ENCODE data around the gene BSN. TPM values are rescaled to one million over a fixed set of nuclear protein-coding genes. Genes with fewer than 3 reads are reported as not detected.

The BSN gene
- total RNA-seq, 4 donors from 2014 or later = 0.04 to 0.36 (median 0.14) TPM

DNA sequence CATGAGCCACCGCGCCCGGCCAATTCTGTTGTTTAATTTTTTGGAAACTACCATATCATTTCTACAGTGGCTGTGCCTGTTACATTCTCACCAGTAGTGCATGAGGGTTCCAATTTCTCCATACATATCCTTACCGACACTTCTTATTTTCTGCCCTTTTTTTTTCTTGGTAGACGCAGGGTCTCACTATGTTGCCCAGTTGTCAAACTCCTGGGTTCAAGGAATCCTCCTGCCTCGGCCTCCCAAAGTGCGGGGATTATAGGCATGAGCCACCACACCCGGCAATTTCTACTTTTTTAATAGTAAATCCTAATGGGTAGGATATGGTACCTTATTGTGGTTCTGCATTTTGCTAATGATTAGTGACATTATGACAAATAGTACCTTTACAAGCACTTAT is 155.6 kb downstream of the BSN start:
- H3K4me3 ChIP-seq (ENCODE audit: low read depth, poor library complexity, severe bottlenecking) = no peak overlapping the region
- intact Hi-C loops (cut with DNase I; ENCODE audit: low total_unique reads) = no loop called here
- no peak for DNase-seq (ENCODE audit: low spot score in 2 of 2)
- WGBS, 2 donors = 96 to 97% methylated on average over 8 of the region's 8 CpGs
- TF ChIP-seq, protein P1, sequence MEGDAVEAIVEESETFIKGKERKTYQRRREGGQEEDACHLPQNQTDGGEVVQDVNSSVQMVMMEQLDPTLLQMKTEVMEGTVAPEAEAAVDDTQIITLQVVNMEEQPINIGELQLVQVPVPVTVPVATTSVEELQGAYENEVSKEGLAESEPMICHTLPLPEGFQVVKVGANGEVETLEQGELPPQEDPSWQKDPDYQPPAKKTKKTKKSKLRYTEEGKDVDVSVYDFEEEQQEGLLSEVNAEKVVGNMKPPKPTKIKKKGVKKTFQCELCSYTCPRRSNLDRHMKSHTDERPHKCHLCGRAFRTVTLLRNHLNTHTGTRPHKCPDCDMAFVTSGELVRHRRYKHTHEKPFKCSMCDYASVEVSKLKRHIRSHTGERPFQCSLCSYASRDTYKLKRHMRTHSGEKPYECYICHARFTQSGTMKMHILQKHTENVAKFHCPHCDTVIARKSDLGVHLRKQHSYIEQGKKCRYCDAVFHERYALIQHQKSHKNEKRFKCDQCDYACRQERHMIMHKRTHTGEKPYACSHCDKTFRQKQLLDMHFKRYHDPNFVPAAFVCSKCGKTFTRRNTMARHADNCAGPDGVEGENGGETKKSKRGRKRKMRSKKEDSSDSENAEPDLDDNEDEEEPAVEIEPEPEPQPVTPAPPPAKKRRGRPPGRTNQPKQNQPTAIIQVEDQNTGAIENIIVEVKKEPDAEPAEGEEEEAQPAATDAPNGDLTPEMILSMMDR (IDR thresholded peaks at IDR 0.05) = no peak
- no peak for TF ChIP-seq POLR2A (IDR thresholded peaks at IDR 0.05)

DNA sequence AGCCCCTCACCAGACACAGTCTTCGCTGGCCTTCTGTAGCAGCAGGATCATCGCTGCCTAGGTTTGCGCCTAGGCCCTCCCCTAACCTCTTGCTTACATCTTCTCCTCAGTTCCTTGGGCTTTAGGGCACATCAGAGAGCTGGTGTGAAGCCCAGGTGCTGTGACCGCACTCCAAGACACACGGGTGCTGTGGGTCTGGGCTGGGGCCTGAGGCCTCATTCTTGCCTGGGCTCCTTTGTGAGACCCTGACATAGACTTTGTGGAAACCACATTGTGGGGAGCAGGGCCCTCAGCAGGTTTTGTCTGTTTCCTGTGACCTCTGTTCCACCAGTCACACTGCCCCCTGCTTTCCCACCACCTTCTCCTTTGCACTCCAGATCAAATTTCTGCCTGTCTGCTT is 157.2 kb downstream of the BSN start:
- intact Hi-C loops (cut with DNase I; ENCODE audit: low total_unique reads) = no loop called here
- WGBS, 2 donors = 86 to 87% methylated on average over 5 of the region's 5 CpGs
- no peak for TF ChIP-seq POLR2A (IDR thresholded peaks at IDR 0.05)
- TF ChIP-seq, protein P1 (IDR thresholded peaks at IDR 0.05) = no peak
- DNase-seq (ENCODE audit: low spot score in 2 of 2) = no peak
- no peak overlapping the region for H3K4me3 ChIP-seq (ENCODE audit: low read depth, poor library complexity, severe bottlenecking)

DNA sequence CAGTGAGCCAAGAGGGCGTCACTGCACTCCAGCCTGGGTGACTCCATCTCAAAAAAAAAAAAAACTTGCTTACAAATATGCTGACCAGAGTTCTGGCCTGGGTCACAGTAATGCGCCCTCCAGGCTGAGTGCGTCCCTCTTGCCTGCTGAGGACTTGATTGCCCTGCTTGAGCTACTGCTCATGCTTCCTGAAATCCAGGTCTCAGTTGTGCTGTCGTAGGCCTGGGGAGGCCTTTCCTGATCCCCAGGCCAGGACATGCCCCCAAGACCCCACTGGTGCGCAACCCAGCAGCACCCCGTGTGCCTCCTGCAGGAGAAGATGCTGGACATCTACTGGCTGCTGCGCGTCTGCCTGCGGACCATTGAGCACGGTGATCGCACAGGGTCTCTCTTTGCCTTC is 157.9 kb downstream of the BSN start:
- no peak for TF ChIP-seq POLR2A (IDR thresholded peaks at IDR 0.05)
- TF ChIP-seq, protein P1 (IDR thresholded peaks at IDR 0.05) = no peak
- no peak overlapping the region for H3K4me3 ChIP-seq (ENCODE audit: low read depth, poor library complexity, severe bottlenecking)
- 94 to 96% methylated on average over 11 of the region's 11 CpGs for WGBS, 2 donors
- intact Hi-C loops (cut with DNase I; ENCODE audit: low total_unique reads) = no loop called here
- no peak for DNase-seq (ENCODE audit: low spot score in 2 of 2)

DNA sequence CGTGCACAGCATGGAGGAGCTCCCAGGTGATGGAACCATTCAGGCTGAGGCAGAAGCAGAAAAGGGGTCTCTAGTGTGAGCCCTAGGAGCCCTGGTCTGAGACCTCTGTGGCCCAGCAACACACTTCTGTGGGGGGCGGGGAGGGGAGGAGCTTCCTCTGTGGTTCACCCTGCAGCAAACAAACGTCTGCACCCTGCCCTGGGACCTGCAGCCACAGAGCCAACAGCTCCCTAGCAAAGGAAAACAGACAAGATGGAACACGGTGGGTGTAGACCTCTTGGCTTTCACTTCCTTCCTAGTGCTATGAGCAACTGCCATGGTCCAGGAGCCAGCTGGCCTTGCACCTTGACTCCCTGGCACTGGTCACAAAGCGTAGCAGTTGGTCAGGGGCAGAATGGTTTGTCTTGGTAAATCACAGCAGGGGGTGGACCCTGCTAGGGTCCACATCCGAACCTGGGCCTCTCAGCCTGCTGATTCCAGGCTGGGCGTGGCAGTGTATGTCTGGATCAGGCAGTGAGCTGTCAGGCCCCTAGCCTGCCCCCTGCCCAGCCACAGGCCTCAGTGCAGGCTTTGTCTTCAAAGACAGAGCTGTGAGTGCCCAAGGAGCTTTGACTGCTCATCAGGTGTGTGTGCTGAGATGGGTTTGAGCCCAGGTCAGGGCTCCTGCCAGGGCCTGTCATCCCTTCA is 158.5 kb downstream of the BSN start:
- no peak overlapping the region for H3K4me3 ChIP-seq (ENCODE audit: low read depth, poor library complexity, severe bottlenecking)
- no peak for DNase-seq (ENCODE audit: low spot score in 2 of 2)
- intact Hi-C loops (cut with DNase I; ENCODE audit: low total_unique reads) = no loop called here
- WGBS, 2 donors = 67 to 73% methylated on average over 5 to 7 of the region's 7 CpGs
- TF ChIP-seq, protein P1 (IDR thresholded peaks at IDR 0.05) = no peak
- no peak for TF ChIP-seq POLR2A (IDR thresholded peaks at IDR 0.05)

DNA sequence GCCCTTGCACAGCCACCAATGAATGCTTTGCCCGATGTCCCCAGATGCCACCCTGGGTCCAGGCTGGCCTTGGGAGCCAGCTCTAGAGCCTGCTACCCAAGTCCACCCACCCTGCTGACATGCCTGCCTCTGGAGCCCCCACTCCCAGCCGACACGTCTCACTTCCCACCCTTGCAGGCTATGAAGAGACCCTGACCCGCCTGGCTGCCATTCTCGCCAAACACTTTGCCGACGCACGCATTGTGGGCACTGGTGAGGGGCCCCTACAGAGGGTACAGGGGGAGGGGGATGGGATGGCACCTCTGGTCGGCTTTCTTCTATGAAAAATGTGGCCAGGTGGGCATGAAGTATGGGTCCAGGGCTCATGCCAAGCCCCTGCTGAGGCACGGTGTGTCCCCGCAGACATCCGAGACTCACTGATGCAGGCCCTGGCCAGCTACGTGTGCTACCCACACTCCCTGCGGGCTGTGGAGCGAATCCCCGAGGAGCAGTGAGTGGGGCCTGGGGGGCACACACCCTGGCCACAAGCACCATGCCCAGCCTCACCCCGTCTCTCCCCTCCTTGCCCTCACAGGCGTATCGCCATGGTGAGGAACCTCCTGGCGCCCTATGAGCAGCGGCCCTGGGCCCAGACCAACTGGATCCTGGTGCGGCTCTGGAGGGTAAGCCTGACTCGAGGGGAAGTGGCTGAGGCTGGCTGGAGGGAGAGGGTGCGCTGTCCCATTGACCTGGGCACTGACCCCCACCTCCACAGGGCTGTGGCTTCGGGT is 159.2 kb downstream of the BSN start:
- H3K4me3 ChIP-seq (ENCODE audit: low read depth, poor library complexity, severe bottlenecking) = no peak overlapping the region
- no peak for DNase-seq (ENCODE audit: low spot score in 2 of 2)
- TF ChIP-seq POLR2A (IDR thresholded peaks at IDR 0.05) = no peak
- TF ChIP-seq, protein P1 (IDR thresholded peaks at IDR 0.05) = no peak
- intact Hi-C loops (cut with DNase I; ENCODE audit: low total_unique reads) = no loop called here
- 90 to 91% methylated on average over 21 to 23 of the region's 25 CpGs for WGBS, 2 donors
